ENCODE measurements around the gene TMEM191C. TPM values are rescaled to one million over a fixed set of nuclear protein-coding genes. Genes with fewer than 3 reads are reported as not detected.
"Not testable (repeated sequence)": the region's sequence is repeated elsewhere in the genome, so short reads cannot be mapped to it uniquely, and the experiment has no call there.

Gene TMEM191C
- total RNA-seq, 1 donor from 2014 or later: 5.1 TPM

DNA sequence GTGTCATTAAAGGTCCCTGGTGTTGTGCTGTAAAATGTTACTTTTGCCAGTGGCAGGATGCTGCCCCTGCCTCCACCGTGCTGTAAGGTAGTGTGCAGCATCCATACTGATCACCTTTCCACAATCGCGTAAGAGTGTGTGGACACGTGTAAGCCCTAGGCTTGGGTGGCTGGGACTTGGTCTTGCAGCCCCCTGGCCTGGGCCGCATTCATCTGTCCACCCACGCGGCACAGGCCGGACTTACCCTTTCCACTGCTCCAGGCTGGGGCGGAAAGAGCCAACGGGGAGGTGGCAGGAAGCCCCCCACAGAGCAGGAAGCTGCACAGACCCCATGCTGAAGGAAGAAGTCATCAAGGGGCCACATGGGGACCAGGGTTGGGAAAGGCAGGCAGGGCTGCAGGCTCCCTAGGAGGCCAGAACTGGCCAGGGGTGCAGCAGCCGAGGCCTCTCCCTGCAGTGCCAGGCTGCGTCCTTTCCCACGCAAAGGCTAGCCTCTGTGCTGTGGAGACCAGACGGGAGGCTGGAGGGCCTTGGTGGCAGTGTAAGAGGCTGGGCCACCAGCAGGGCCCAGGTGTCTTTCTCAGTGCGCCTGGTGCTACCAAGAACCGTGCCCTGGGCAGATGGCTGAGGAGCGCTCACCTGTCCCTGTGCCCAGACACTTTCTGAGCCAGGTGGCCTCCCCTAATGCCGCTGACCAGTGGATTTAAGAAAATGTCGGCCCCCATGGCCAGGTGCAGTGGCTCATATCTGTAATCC is 11.7 kb upstream of the TMEM191C start:
- no peak overlapping the region for H3K4me3 Mint-ChIP-seq (ENCODE audit: low read depth)
- H3K4me1 Mint-ChIP-seq (ENCODE audit: low read depth): peaks cover 12% of the 10 kb centered on the region
- H3K27me3 Mint-ChIP-seq: no peaks in the 10 kb centered on the region
- H3K27ac Mint-ChIP-seq: peak overlapping the region; percentile 83
- no peak for DNase-seq (ENCODE audit: low spot score, unreplicated experiment)
- no peaks in the 10 kb centered on the region for H3K9me3 Mint-ChIP-seq (ENCODE audit: low read depth)
- no peaks in the 10 kb centered on the region for H3K36me3 Mint-ChIP-seq (ENCODE audit: insufficient read depth)
- TF ChIP-seq, protein P1, sequence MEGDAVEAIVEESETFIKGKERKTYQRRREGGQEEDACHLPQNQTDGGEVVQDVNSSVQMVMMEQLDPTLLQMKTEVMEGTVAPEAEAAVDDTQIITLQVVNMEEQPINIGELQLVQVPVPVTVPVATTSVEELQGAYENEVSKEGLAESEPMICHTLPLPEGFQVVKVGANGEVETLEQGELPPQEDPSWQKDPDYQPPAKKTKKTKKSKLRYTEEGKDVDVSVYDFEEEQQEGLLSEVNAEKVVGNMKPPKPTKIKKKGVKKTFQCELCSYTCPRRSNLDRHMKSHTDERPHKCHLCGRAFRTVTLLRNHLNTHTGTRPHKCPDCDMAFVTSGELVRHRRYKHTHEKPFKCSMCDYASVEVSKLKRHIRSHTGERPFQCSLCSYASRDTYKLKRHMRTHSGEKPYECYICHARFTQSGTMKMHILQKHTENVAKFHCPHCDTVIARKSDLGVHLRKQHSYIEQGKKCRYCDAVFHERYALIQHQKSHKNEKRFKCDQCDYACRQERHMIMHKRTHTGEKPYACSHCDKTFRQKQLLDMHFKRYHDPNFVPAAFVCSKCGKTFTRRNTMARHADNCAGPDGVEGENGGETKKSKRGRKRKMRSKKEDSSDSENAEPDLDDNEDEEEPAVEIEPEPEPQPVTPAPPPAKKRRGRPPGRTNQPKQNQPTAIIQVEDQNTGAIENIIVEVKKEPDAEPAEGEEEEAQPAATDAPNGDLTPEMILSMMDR (IDR thresholded peaks at IDR 0.05; ENCODE audit: unreplicated experiment): no peak

DNA sequence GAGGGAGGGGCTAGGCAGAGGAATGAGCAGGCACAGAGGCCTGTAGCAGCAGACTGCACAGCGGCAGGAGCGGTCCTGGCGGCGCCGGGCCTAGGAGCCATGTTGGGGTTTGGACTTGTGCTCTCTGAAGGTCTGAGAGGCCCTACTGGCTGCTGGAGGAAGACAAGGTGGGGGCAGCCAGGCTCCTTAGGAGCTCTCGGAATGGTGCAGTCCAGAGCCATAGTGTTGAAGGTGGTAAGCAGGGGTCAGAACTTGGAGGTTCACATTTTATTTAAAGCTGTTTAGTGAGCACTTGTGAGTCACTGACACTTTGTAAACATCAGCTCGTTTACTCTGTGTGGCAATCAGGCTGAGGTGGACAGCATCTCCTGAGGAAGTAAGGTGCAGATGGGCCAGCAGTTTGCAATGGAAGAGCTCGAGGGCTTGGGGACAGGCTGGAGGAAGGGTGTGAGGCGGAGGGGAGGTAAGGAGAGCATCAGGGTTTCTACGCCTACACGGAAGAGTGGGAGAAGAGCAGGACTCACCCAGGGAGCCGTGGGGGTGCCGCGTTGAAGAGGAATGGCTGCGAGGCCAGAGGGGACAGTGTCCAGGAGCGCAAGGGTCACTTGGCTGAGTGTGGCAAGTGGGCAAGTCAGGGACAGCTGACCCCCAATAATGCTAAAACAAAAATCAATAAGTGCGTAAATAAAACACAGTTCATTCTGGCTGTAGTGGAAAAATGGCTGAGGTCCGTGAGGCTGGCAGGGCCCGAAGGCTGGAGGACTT is 10.0 kb upstream of the TMEM191C start:
- H3K36me3 Mint-ChIP-seq (ENCODE audit: insufficient read depth): no peaks in the 10 kb centered on the region
- H3K27ac Mint-ChIP-seq: peak overlapping the region; percentile 88
- H3K4me1 Mint-ChIP-seq (ENCODE audit: low read depth): peaks cover 12% of the 10 kb centered on the region
- TF ChIP-seq, protein P1 (IDR thresholded peaks at IDR 0.05; ENCODE audit: unreplicated experiment): no peak
- no peak for DNase-seq (ENCODE audit: low spot score, unreplicated experiment)
- no peaks in the 10 kb centered on the region for H3K9me3 Mint-ChIP-seq (ENCODE audit: low read depth)
- H3K4me3 Mint-ChIP-seq (ENCODE audit: low read depth): no peak overlapping the region
- H3K27me3 Mint-ChIP-seq: no peaks in the 10 kb centered on the region

DNA sequence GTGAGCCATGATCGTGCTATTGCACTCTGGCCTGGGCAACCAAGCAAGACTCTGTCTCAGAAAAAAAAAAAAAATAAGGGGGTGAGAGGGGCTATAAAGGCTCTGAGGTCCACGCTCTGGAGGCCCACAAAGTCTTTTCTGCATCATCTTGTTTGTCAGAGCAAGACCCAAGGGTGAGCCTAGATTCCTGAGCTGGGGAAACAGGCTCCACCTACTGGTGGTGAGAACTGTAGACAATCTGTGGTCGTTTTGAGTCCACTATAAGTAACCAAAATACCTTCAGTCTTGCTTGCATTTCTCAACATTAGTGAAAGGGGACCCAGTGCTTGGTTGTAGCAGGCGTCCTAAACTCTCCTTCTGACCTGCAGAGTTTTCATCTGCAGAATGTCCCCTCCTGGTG is 4.5 kb upstream of the TMEM191C start:
- not testable (repeated sequence) for H3K4me3 Mint-ChIP-seq (ENCODE audit: low read depth); H3K36me3 Mint-ChIP-seq (ENCODE audit: insufficient read depth); DNase-seq (ENCODE audit: low spot score, unreplicated experiment); H3K27me3 Mint-ChIP-seq; H3K4me1 Mint-ChIP-seq (ENCODE audit: low read depth); H3K9me3 Mint-ChIP-seq (ENCODE audit: low read depth); H3K27ac Mint-ChIP-seq

- peak; percentile 58 for DNase-seq (ENCODE audit: low spot score, unreplicated experiment)
- H3K4me3 Mint-ChIP-seq (ENCODE audit: low read depth): peak overlapping the region; percentile 79
- not testable (repeated sequence) for H3K27me3 Mint-ChIP-seq; H3K4me1 Mint-ChIP-seq (ENCODE audit: low read depth); H3K9me3 Mint-ChIP-seq (ENCODE audit: low read depth); H3K36me3 Mint-ChIP-seq (ENCODE audit: insufficient read depth)
- peak overlapping the region; percentile 99 for H3K27ac Mint-ChIP-seq
Observed at GRCh38 chr22:21468194-21469096, 1.3 kb downstream of the TMEM191C start.

DNA sequence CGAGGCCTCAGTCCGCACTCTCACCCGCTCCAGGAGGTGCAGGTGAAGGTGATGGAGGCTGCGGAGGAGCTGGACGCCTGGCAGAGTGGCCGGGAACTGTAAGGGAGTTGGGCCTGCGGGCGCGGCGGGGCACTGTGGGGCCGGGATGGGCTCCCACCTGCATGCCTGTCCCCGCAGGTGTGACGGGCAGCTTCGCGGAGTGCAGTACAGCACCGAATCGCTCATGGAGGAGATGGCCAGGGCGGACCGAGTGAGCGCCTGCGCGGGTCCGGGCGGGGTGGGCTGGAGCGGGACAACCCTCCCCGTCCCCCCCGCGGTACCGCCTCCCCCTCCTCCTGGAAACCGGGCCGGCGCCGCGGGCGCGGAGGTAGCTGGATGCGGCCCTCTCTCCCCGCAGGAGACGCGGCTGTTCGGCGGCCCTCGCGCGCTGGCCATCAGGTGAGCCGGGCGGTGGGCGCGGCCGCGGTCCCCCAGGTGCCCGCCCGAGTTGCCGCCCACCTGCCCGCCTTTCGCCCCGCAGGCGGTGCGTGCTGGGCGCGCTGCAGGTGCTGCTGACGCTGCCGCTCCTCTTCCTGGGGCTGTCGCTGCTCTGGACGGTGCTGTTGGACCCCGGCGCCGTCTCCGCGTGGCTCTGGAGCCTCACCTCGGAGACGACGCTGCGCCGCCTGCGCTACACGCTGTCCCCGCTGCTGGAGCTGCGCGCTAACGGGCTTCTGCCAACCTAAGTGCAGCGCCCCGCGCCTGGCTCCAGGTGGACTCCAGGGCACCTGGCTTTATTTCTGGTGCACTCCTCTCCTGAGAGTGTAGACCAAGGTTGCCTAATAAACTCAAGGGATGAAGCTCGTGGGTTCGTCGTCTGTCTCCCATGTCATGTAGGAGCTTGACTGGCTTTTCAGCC is 2.2 kb downstream of the TMEM191C start:
- H3K4me1 Mint-ChIP-seq (ENCODE audit: low read depth); DNase-seq (ENCODE audit: low spot score, unreplicated experiment); H3K27me3 Mint-ChIP-seq; H3K9me3 Mint-ChIP-seq (ENCODE audit: low read depth); H3K4me3 Mint-ChIP-seq (ENCODE audit: low read depth); H3K27ac Mint-ChIP-seq; H3K36me3 Mint-ChIP-seq (ENCODE audit: insufficient read depth): not testable (repeated sequence)
- TF ChIP-seq, protein P1 (IDR thresholded peaks at IDR 0.05; ENCODE audit: unreplicated experiment): peak; percentile 15

- H3K4me3 Mint-ChIP-seq (ENCODE audit: low read depth); H3K27ac Mint-ChIP-seq; H3K27me3 Mint-ChIP-seq; H3K36me3 Mint-ChIP-seq (ENCODE audit: insufficient read depth); DNase-seq (ENCODE audit: low spot score, unreplicated experiment); H3K4me1 Mint-ChIP-seq (ENCODE audit: low read depth); H3K9me3 Mint-ChIP-seq (ENCODE audit: low read depth): not testable (repeated sequence)
Observed at GRCh38 chr22:21472984-21473383, 5.8 kb downstream of the TMEM191C start.

- not testable (repeated sequence) for H3K4me3 Mint-ChIP-seq (ENCODE audit: low read depth); DNase-seq (ENCODE audit: low spot score, unreplicated experiment); H3K4me1 Mint-ChIP-seq (ENCODE audit: low read depth); H3K36me3 Mint-ChIP-seq (ENCODE audit: insufficient read depth); H3K27me3 Mint-ChIP-seq; H3K9me3 Mint-ChIP-seq (ENCODE audit: low read depth); H3K27ac Mint-ChIP-seq
Observed at GRCh38 chr22:21473664-21474063, 6.5 kb downstream of the TMEM191C start.

- H3K36me3 Mint-ChIP-seq (ENCODE audit: insufficient read depth); H3K27ac Mint-ChIP-seq; H3K9me3 Mint-ChIP-seq (ENCODE audit: low read depth): not testable (repeated sequence)
Observed at GRCh38 chr22:21484039-21484438, 16.9 kb downstream of the TMEM191C start.

DNA sequence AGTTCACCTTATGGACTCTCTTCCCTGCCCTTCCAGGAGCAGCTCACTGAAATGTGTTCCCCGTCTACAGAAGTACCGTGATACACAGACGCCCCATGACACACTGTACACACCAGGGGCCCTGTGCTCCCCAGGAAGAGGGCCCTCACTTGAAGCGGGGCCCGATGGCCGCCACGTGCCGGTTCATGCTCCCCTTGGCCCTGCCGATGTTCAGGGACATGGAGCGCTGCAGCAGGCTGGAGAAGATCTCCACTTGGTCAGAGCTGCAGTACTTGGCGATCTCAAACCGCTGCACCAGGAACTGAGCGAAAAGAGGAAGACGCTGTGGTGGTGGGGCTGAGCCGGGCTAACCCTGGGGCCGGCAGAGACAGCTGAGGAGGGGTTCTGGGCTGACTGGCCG is 20.5 kb downstream of the TMEM191C start:
- DNase-seq (ENCODE audit: low spot score, unreplicated experiment); H3K27me3 Mint-ChIP-seq; H3K4me1 Mint-ChIP-seq (ENCODE audit: low read depth); H3K4me3 Mint-ChIP-seq (ENCODE audit: low read depth); H3K36me3 Mint-ChIP-seq (ENCODE audit: insufficient read depth); H3K27ac Mint-ChIP-seq; H3K9me3 Mint-ChIP-seq (ENCODE audit: low read depth): not testable (repeated sequence)

More at GRCh38 chr22:21484039-21484438, 16.9 kb downstream of the TMEM191C start:
- H3K27me3 Mint-ChIP-seq; H3K4me1 Mint-ChIP-seq (ENCODE audit: low read depth); H3K4me3 Mint-ChIP-seq (ENCODE audit: low read depth); DNase-seq (ENCODE audit: low spot score, unreplicated experiment): not testable (repeated sequence)
